Right atrium auricular region (tissue), 2 donors: ENCODE measurements around the gene GBF1. TPM values are rescaled to one million over a fixed set of nuclear protein-coding genes. Genes with fewer than 3 reads are reported as not detected.

Experiments
- DNase-seq: peaks from one replicate; pipeline ENCODE4 v3.0.0-alpha.2; 2019; ENCODE audit warnings: low spot score
- H3K27ac ChIP-seq, 2 donors: fragments of 200-600 bp; sonication (generic); 1 replicate in 1 of 2; 2 replicates in 1 of 2; pipeline ENCODE4 v1.5.1; 2016 to 2019
- H3K27me3 ChIP-seq, 2 donors: fragments of 200-600 bp; sonication (generic); one replicate each; pipeline versions ENCODE4 v1.5.1 to v1.6.0; 2017 to 2019
- H3K36me3 ChIP-seq: fragments of 200-600 bp; sonication (generic); one replicate; pipeline ENCODE4 v1.5.1; 2016
- H3K4me1 ChIP-seq, 2 donors: fragments of 200-600 bp; sonication (generic); one replicate each; pipeline versions ENCODE4 v1.5.1 to v1.6.0; 2017 to 2019
- H3K4me3 ChIP-seq, 2 donors: fragments of 200-600 bp; sonication (generic); 1 replicate in 1 of 2; 2 replicates in 1 of 2; pipeline ENCODE4 v1.5.1; 2017 to 2019; ENCODE audit warnings: mild to moderate bottlenecking in 1 of 2, moderate library complexity in 1 of 2
- H3K9me3 ChIP-seq, 2 donors: fragments of 200-600 bp; sonication (generic); one replicate each; pipeline ENCODE4 v1.5.1; 2019
- total RNA-seq, 2 donors: library from RNA; depleted of rRNA; stranded (reverse); fragments of >200 nt; gene quantifications; one replicate each; pipeline ENCODE4 v1.1.0, GENCODE V29; 2016
- TF ChIP-seq, protein P1 (sequence below), 2 donors: fragments of 200-600 bp; sonication (generic); IDR thresholded peaks; one replicate each; pipeline ENCODE4 v1.5.1; 2019; ENCODE audit warnings: antibody characterized with exemption in 2 of 2

Gene GBF1
- total RNA-seq, 2 donors from 2014 or later = 38.5 to 38.9 TPM

- Histone ChIP-seq H3K4me1 (peaks cover 0 to 11% of the 10 kb centered on the region in 2 donors), H3K27me3 (peaks cover 0 to 5% of the 10 kb centered on the region in 2 donors), H3K36me3 (peaks cover 5% of the 10 kb centered on the region), H3K27ac (no peak overlapping the region), H3K4me3 (no peak overlapping the region), H3K9me3 (no peaks in the 10 kb centered on the region)
- no peak for DNase-seq
- TF ChIP-seq, protein P1, sequence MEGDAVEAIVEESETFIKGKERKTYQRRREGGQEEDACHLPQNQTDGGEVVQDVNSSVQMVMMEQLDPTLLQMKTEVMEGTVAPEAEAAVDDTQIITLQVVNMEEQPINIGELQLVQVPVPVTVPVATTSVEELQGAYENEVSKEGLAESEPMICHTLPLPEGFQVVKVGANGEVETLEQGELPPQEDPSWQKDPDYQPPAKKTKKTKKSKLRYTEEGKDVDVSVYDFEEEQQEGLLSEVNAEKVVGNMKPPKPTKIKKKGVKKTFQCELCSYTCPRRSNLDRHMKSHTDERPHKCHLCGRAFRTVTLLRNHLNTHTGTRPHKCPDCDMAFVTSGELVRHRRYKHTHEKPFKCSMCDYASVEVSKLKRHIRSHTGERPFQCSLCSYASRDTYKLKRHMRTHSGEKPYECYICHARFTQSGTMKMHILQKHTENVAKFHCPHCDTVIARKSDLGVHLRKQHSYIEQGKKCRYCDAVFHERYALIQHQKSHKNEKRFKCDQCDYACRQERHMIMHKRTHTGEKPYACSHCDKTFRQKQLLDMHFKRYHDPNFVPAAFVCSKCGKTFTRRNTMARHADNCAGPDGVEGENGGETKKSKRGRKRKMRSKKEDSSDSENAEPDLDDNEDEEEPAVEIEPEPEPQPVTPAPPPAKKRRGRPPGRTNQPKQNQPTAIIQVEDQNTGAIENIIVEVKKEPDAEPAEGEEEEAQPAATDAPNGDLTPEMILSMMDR (IDR thresholded peaks at IDR 0.05) = no peak
These were observed 161.5 kb downstream of the GBF1 start for GRCh38 chr10:102406815-102407214.

DNA sequence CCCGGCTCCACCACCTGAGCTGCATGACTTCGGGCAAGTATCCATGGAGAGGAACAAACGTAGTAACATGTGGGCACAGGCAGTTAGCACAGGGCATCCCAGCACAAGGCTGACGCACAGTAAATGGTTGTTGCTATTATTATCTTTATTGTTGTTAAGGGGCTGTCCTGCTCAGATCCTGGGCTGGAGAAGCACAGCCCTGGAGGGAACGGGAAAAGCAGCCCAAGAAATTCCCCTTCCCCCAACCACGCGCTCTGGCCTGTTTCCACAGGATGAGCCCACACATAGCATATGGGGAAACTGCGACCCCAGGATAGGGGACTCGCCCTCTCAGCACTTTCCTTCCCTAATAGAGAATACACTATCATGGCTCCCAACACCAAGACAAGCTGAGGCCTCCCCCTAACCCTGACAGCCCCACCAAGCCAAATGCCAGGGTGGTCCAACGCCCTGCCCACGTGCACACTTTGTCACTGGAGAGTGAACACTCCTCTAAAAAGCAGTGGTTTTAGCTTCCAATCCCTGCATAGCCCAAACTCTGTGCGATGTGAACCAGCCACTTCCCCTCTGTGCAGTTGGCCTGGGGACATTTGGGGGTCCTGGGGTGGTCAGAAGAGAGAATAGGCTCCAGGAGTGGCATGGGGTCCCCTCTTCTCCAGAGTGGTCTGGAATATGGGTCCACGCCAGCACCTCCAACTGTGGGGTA is 162.2 kb downstream of the GBF1 start:
- no peak overlapping the region for H3K27ac ChIP-seq
- H3K9me3 ChIP-seq = no peaks in the 10 kb centered on the region
- H3K4me1 ChIP-seq = peaks cover 0 to 11% of the 10 kb centered on the region in 2 donors
- TF ChIP-seq, protein P1 (IDR thresholded peaks at IDR 0.05) = no peak
- H3K27me3 ChIP-seq = peaks cover 0 to 5% of the 10 kb centered on the region in 2 donors
- no peak for DNase-seq
- H3K36me3 ChIP-seq = no peaks in the 10 kb centered on the region
- H3K4me3 ChIP-seq = no peak overlapping the region

GRCh38 chr10:102408131-102408727 is 162.9 kb downstream of the GBF1 start:
- TF ChIP-seq, protein P1 (IDR thresholded peaks at IDR 0.05) = no peak
- DNase-seq = no peak
- Histone ChIP-seq H3K27me3 (peaks cover 0 to 5% of the 10 kb centered on the region in 2 donors), H3K4me1 (peaks cover 0 to 11% of the 10 kb centered on the region in 2 donors), H3K4me3 (peak overlapping the region in 1 of 2 donors; percentile 54), H3K27ac (no peak overlapping the region), H3K36me3 (no peaks in the 10 kb centered on the region), H3K9me3 (no peaks in the 10 kb centered on the region)

DNA sequence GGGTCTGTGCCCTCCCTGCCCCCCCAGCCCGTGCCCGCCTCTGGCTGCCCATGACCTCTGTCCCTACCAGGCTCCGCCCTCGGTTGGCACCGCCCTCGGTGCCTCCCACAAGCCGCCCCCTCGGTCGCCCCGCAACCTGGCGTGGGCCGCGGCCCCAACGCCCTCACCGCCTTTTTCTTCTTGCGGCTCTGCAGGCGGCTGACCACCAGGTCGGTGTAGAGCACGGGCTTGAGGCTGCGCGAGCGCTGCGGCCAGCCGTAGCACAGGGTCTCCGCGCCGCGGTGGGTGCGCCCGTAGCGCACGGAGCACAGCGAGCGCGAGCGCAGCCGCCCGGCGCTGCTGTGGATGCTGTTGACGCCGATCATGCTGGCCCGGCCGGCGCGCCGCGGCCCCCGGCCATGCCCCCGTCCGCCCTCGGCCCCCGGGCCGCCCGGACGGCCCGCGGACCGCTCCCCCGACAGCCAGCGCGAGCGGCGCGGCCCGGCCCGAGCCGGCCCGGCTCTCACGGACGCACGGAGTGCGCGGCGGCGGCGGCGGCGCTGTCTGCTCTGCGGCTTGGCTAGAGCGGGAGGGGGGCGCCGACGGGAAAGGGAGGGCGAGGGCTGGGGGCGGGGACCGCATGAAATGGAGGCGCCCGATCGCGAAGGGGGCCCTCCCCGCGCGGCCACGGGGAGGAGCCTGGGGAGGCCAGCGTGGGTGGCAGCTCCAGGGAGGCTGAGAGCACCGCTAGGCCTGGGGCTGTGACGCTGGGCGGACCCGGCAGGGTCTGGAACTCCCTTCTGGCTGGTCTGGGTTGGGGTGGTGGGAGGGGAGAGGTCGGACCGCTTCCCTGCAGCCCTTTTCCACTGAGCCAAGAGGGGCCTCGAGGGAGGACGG is 163.6 kb downstream of the GBF1 start:
- Histone ChIP-seq H3K9me3 (no peaks in the 10 kb centered on the region), H3K36me3 (no peaks in the 10 kb centered on the region), H3K4me3 (peak overlapping the region; percentile 46 to 54), H3K4me1 (peaks cover 0 to 11% of the 10 kb centered on the region in 2 donors), H3K27me3 (peaks cover 0 to 5% of the 10 kb centered on the region in 2 donors), H3K27ac (peak overlapping the region in 1 of 2 donors; percentile 56)
- no peak for DNase-seq
- TF ChIP-seq, protein P1 (IDR thresholded peaks at IDR 0.05) = no peak

DNA sequence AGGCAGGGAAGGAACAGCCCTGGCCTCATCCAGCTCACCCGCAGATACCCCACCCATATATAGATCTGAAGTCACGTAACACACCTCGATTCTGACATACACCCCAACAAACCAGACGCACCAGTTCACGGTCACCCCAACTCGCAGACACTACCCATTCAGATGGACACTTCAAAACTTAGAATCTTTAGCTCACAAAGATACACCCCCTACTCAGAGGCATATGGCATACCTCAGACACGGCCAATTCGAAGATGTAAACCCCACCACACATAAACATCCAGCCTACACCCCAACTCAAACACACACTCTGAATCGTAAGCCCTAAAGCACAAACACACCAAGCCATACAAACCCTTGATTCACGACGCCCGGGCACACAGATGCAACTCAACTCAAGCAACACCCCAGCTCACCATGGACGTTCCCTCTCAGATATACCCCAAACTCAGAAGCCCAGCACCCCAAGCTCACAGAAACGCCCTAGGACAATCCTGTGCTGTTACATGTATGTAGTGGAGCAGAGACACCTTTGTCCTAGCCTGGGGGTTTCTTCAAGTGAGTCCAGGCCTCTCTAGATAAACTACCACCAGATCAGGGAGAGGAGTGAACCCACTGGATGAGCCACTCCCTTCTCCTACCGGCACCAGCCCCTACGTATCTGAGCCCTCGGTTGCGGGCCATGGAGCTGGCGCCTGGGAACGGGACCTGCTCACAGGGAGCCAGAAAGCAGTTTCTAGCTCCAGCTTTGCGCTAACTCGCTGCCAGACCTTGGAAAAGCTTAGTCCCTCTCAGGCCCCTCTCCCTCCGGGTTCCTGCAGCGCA is 164.5 kb downstream of the GBF1 start:
- Histone ChIP-seq H3K4me3 (peak overlapping the region; percentile 32 to 54), H3K27me3 (peaks cover 0 to 7% of the 10 kb centered on the region in 2 donors), H3K9me3 (no peaks in the 10 kb centered on the region), H3K27ac (peak overlapping the region; percentile 13 to 56), H3K36me3 (no peaks in the 10 kb centered on the region), H3K4me1 (peaks cover 0 to 11% of the 10 kb centered on the region in 2 donors)
- TF ChIP-seq, protein P1 (IDR thresholded peaks at IDR 0.05) = no peak
- no peak for DNase-seq
